Lower leg skin (tissue), 4 donors: ENCODE measurements around the gene PNCK. TPM values are rescaled to one million over a fixed set of nuclear protein-coding genes. Genes with fewer than 3 reads are reported as not detected.

ENCODE experiments used
- DNase-seq, 2 donors: peaks; one replicate each; pipeline ENCODE4 v3.0.0-alpha.2; 2019; ENCODE audit warnings: low spot score in 2 of 2
- H3K4me3 ChIP-seq: fragments of 200-600 bp; sonication (generic); 2 replicates; pipeline ENCODE4 v1.5.1; 2017; ENCODE audit warnings: mild to moderate bottlenecking, low read depth; ENCODE audit not compliant: poor library complexity, severe bottlenecking
- CTCF ChIP-seq, 3 donors: fragments of 450-650 bp; IDR thresholded peaks; one replicate each; pipeline ENCODE4 v1.5.1; 2016; ENCODE audit warnings: antibody characterized with exemption in 3 of 3, mild to moderate bottlenecking in 3 of 3, moderate library complexity in 2 of 3
- POLR2A ChIP-seq, 2 donors: fragments of 450-650 bp; IDR thresholded peaks; one replicate each; pipeline ENCODE4 v1.6.1; 2016 to 2017; ENCODE audit warnings: antibody characterized with exemption in 2 of 2, mild to moderate bottlenecking in 1 of 2, moderate library complexity in 1 of 2
- WGBS, 2 donors: methylation state at CpG; one replicate each; pipeline ENCODE4 v1.1.5; 2018; 5-methylcytosine and 5-hydroxymethylcytosine counted together
- intact Hi-C: fragments of 100-400 bp; cut with DNase I; formaldehyde crosslinking; loops from one replicate; pipeline ENCODE4 v1.15.0; 2023; ENCODE audit warnings: low total_unique reads
- total RNA-seq, 4 donors: library from RNA; depleted of rRNA; stranded (reverse); fragments of >200 nt; gene quantifications; one replicate each; pipeline ENCODE4 v1.1.0, GENCODE V29; 2016

PNCK gene
- total RNA-seq, 4 donors from 2014 or later, result 0.76 to 6.7 (median 2.1) TPM

- no peak for TF ChIP-seq POLR2A (IDR thresholded peaks at IDR 0.05)
- no peak for TF ChIP-seq CTCF (IDR thresholded peaks at IDR 0.05)
- no peak overlapping the region for H3K4me3 ChIP-seq
- intact Hi-C loops, result no loop called here
- no peak for DNase-seq
- WGBS, 2 donors, result 93 to 100% methylated on average over 1 to 14 of the region's 14 CpGs
These were observed 40.6 kb downstream of the PNCK start for GRCh38 chrX:153633048-153633447.

- no peak for DNase-seq
- intact Hi-C loops, result no loop called here
- H3K4me3 ChIP-seq, result no peak overlapping the region
- TF ChIP-seq POLR2A (IDR thresholded peaks at IDR 0.05) (no peak), CTCF (IDR thresholded peaks at IDR 0.05) (no peak)
- WGBS, 2 donors, result 87% methylated on average over 6 of the region's 7 CpGs; no CpG with 5 or more reads in 1 of the 2 donors
These were observed 41.0 kb downstream of the PNCK start for GRCh38 chrX:153632595-153632946.

- intact Hi-C loops, result no loop called here
- WGBS, 2 donors, result 94% methylated on average over 10 to 15 of the region's 19 CpGs
- DNase-seq, result no peak
- no peak for TF ChIP-seq CTCF (IDR thresholded peaks at IDR 0.05)
- TF ChIP-seq POLR2A (IDR thresholded peaks at IDR 0.05), result no peak
- no peak overlapping the region for H3K4me3 ChIP-seq
These were observed 41.6 kb downstream of the PNCK start for GRCh38 chrX:153631907-153632594.

GRCh38 chrX:153631346-153631745 is 42.3 kb downstream of the PNCK start:
- H3K4me3 ChIP-seq, result no peak overlapping the region
- 91 to 100% methylated on average over 2 of the region's 2 CpGs for WGBS, 2 donors
- TF ChIP-seq POLR2A (IDR thresholded peaks at IDR 0.05) (no peak), CTCF (IDR thresholded peaks at IDR 0.05) (no peak)
- no peak for DNase-seq
- intact Hi-C loops, result no loop called here

- WGBS, 2 donors, result 83 to 86% methylated on average over 4 to 12 of the region's 12 CpGs
- intact Hi-C loops, result loop anchor here (10.0 kb wide), 1 partner anchor 234 kb away; no protein-coding TSS in a partner anchor
- no peak for DNase-seq
These were observed 44.9 kb downstream of the PNCK start for GRCh38 chrX:153628665-153629064.

More at GRCh38 chrX:153628665-153629064, 44.9 kb downstream of the PNCK start:
- TF ChIP-seq CTCF (IDR thresholded peaks at IDR 0.05) (no peak), POLR2A (IDR thresholded peaks at IDR 0.05) (no peak)
- H3K4me3 ChIP-seq, result no peak overlapping the region
